Measurements from ENCODE around the gene C11orf91. TPM values are rescaled to one million over a fixed set of nuclear protein-coding genes. Genes with fewer than 3 reads are reported as not detected.
"Not testable (repeated sequence)": the region's sequence is repeated elsewhere in the genome, so short reads cannot be mapped to it uniquely, and the experiment has no call there.

The C11orf91 gene
- total RNA-seq, 2 experiments from 2014 or later: not detected

GRCh38 chr11:33708985-33709384 is 8.4 kb upstream of the C11orf91 start:
- H3K4me3 Mint-ChIP-seq: no peak overlapping the region
- ChIA-PET POLR2A (no interaction called here), CTCF (interaction anchor here (1.1 to 1.6 kb wide), 2 partner anchors 34 to 98 kb away, joined by 3 to 6 read pairs; no protein-coding TSS in a partner anchor)
- no peaks in the 10 kb centered on the region for H3K27me3 Mint-ChIP-seq
- intact Hi-C loops (cut with micrococcal nuclease): no loop called here
- H3K9me3 Mint-ChIP-seq: no peaks in the 10 kb centered on the region
- ATAC-seq (no peak), DNase-seq (no peak)
- peaks cover 4% of the 10 kb centered on the region for H3K36me3 Mint-ChIP-seq (ENCODE audit: low read depth)
- H3K4me1 Mint-ChIP-seq (ENCODE audit: low read depth): no peaks in the 10 kb centered on the region
- no peak overlapping the region for H3K27ac Mint-ChIP-seq
- no peak for TF ChIP-seq CTCF (IDR thresholded peaks at IDR 0.05)

- H3K4me1 Mint-ChIP-seq (ENCODE audit: low read depth); intact Hi-C loops (cut with micrococcal nuclease); H3K27me3 Mint-ChIP-seq; H3K9me3 Mint-ChIP-seq; POLR2A ChIA-PET; ATAC-seq; H3K36me3 Mint-ChIP-seq (ENCODE audit: low read depth); DNase-seq; H3K27ac Mint-ChIP-seq; H3K4me3 Mint-ChIP-seq: not testable (repeated sequence)
- CTCF ChIA-PET: interaction anchor here (1.1 to 3.9 kb wide), 4 partner anchors 8 to 99 kb away, joined by 3 to 20 read pairs (median 4); no protein-coding TSS in a partner anchor
Measured at GRCh38 chr11:33707831-33708230, 7.2 kb upstream of the C11orf91 start.

- intact Hi-C loops (cut with micrococcal nuclease): no loop called here
- CTCF ChIA-PET: interaction anchor here (1.7 to 3.9 kb wide), 3 partner anchors 9 to 35 kb away, joined by 3 to 20 read pairs (median 4); no protein-coding TSS in a partner anchor
- no peak overlapping the region for H3K4me3 Mint-ChIP-seq
- peaks cover 4% of the 10 kb centered on the region for H3K36me3 Mint-ChIP-seq (ENCODE audit: low read depth)
- POLR2A ChIA-PET: no interaction called here
- no peak overlapping the region for H3K27ac Mint-ChIP-seq
- DNase-seq (no peak), ATAC-seq (no peak)
- H3K27me3 Mint-ChIP-seq: no peaks in the 10 kb centered on the region
- no peak for TF ChIP-seq CTCF (IDR thresholded peaks at IDR 0.05)
- H3K4me1 Mint-ChIP-seq (ENCODE audit: low read depth): no peaks in the 10 kb centered on the region
- no peaks in the 10 kb centered on the region for H3K9me3 Mint-ChIP-seq
Measured at GRCh38 chr11:33706966-33707365, 6.3 kb upstream of the C11orf91 start.

GRCh38 chr11:33706546-33706945 is 5.9 kb upstream of the C11orf91 start:
- CTCF ChIA-PET: interaction anchor here (1.7 to 3.9 kb wide), 3 partner anchors 9 to 36 kb away, joined by 3 to 20 read pairs (median 4); no protein-coding TSS in a partner anchor
- no peak overlapping the region for H3K27ac Mint-ChIP-seq
- ATAC-seq (no peak), DNase-seq (no peak)
- intact Hi-C loops (cut with micrococcal nuclease): no loop called here
- H3K27me3 Mint-ChIP-seq: no peaks in the 10 kb centered on the region
- POLR2A ChIA-PET: no interaction called here
- peaks cover under 1% of the 10 kb centered on the region for H3K4me1 Mint-ChIP-seq (ENCODE audit: low read depth)
- H3K9me3 Mint-ChIP-seq: no peaks in the 10 kb centered on the region
- H3K36me3 Mint-ChIP-seq (ENCODE audit: low read depth): peaks cover 4% of the 10 kb centered on the region
- no peak for TF ChIP-seq CTCF (IDR thresholded peaks at IDR 0.05)
- no peak overlapping the region for H3K4me3 Mint-ChIP-seq

GRCh38 chr11:33704240-33705002 is 3.8 kb upstream of the C11orf91 start:
- CTCF ChIA-PET: interaction anchor here (1.7 to 3.9 kb wide), 2 partner anchors 11 to 38 kb away, joined by 6 to 20 read pairs; no protein-coding TSS in a partner anchor
- Mint-ChIP-seq H3K9me3 (no peaks in the 10 kb centered on the region), H3K36me3 (ENCODE audit: low read depth) (peaks cover 3% of the 10 kb centered on the region), H3K4me3 (no peak overlapping the region), H3K27ac (no peak overlapping the region), H3K4me1 (ENCODE audit: low read depth) (peaks cover 11% of the 10 kb centered on the region), H3K27me3 (peaks cover 2% of the 10 kb centered on the region)
- no peak for TF ChIP-seq CTCF (IDR thresholded peaks at IDR 0.05)
- no peak for ATAC-seq
- intact Hi-C loops (cut with micrococcal nuclease): no loop called here
- POLR2A ChIA-PET: no interaction called here
- no peak for DNase-seq
